ENCODE data around the gene TEKT1.

TEKT1 gene

DNA sequence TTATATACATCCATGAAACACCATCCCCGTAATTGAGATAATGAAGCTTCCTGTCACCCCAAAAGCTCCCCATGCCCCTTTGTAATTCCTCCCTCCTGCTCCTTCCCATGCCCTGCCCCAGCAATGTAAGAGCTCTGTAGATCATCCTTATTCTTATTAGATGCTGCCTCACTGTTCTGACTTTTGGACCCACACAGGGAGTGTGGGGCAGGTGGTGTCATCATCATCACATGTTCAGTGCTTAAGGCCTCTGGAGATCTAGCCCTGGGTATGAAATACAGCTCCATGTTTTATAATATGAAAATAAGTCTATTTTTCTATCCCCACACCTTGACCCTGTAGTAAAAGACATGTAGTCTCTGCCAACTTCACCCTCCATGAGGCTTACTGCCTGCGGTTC, 73.8 kb downstream of the TEKT1 start:
- DNase-seq (ENCODE audit: low spot score), result no peak

DNA sequence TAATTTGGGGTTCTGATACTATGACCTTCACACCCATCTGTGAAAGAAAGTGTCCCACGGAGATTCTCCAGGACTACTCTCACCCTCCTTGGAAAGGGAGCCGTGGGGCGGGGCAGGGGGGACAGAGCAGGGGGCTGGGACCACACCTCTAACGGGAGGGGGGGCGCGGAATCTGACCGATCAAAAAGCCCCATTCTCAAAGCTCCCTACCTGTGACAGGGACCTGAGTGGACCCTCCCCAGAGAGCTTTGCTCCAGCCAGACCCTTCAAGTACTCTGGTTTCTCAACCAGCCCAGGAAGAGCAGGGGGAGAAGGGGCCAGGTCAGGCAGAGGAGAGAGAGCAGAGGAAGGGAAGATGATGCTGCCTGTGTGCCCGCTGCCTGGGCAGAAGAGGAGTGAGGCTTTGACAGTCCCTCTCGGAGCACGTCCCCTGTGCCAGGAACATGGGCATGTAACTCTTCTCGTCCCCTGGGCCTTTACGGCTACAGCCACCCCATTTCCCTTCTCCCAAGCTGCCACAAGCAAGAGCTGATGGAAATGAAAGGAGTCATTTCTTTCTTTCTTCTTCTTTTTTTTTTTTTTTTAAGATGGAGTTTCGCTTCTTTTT, 75.0 kb downstream of the TEKT1 start:
- DNase-seq (ENCODE audit: low spot score), result no peak

DNA sequence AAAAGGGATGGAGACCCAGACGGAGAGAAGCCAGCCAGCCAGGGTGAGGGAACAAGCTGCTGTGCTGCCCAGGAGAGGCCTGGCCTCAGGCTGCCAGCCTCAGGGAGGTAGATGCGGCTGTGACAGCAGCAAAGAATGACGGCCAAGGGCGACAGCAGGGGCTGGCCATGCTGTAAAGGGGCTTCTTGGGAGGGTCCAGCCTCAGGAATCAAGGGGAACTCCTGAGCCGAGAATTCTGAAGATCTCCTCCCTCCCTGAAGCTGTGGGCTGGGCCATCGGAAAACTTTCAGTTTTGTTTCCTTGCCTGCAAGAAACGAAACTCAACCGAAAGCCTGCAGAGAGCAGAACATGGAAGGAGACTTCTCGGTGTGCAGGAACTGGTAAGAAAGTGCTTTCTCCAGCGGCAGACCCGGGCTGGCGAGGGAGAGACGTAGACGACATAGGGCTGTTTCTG, 75.8 kb downstream of the TEKT1 start, which contains the start of gene XAF1:
Gene XAF1 (plus strand): TSS at position 316 of the 454 bp plus-strand sequence. CDS start 33 bp downstream, at position 349.
- DNase-seq (ENCODE audit: low spot score), result peak; percentile 33

DNA sequence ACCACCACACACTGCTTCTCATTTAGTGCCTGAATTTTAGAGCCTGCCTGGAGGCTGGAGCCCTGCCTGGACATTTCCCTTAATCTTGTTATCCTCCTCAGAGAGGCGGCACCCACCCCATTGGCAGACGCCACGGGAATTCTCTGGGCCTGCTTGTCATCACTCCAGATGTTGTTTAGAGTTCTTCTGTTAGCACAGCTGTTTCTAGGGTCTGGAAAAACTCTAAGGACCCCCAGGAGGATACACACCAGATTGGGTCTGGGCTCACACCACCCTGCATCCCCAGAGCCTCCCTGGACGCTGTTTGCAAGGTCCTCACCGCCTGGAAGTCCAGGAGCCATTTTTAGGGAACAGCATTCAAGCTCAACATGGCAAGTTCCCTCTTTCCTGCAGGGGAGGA, 76.2 kb downstream of the TEKT1 start:
- no peak for DNase-seq (ENCODE audit: low spot score)

DNA sequence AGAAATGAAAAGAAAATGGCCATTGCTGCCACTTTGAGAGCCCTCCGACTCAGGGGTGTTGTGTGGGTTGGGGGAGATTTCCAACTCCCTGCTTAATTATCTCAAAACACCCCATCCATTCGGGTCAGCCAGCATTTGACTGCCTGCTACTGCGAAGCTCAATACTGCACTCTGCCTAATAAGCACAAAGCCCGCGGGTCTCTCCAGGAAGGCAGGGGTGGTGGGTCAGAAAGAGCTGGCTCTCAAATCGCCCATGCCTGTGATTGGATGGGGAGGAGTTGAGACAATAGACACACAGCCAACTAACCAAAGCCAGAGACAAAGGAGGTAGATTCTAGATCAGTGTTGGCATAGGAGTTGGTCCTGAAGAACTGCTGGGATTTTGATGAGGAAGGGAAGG, 78.0 kb downstream of the TEKT1 start:
- no peak for DNase-seq (ENCODE audit: low spot score)

DNA sequence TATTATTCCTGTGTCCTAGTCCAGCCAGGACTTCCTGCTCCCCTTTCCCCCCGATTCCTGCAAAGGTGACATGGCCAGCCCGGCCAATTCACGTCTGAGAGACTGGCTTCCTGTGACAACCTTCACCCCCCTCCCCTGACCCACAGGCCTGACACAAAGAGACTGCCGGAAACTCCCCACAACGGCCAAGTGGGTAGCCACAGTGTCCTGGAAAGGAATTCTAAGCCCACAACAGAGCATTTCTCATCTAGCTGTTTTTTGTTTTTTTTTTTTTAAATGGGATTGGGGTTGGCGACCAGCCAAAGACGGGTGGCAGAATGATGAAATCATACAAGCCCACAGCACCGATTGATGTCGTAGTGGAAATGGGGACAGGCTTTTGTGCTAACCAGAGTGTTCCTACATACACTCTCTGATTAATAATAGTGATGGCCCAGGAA, 78.5 kb downstream of the TEKT1 start:
- DNase-seq (ENCODE audit: low spot score), result peak; percentile 53

DNA sequence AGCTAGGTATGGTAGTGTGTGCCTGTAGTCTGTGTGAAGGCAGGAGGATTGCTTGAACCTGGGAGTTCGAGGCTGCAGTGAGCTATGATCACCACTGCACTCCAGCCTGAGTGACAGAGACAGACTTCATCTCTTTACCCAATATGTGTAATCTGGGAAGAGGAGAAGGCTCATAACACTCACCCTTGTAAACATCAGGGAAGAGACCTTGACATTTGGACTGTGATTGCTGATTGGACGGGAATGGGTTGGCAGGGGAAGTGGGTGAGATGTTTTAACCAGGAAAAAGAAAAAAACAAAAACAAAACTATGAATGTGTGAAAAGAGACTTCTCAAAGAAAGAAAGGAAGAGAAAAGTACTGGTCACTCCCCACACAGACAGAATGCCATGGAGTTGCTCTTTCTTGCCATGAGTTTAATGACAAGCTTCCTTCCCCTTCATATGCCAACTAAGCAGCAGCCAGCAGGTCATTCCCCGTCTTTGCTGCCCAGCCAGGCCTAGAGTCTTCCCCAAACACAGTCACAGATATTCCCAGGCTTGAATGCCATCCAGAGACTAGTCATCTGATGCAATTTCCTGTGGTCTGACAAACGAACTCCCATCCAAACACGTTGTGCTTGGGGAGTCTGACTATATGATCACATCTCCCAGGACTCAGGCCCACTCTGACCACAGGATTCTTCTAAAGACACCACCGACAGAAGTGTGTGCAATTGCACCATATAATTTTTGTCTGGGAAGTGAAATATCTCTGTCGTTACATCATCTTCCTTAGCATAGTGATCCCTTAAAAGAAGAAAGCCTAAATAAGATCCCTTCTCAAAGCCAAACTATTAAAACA, 79.2 kb downstream of the TEKT1 start:
- DNase-seq (ENCODE audit: low spot score), result peak; percentile 33

DNA sequence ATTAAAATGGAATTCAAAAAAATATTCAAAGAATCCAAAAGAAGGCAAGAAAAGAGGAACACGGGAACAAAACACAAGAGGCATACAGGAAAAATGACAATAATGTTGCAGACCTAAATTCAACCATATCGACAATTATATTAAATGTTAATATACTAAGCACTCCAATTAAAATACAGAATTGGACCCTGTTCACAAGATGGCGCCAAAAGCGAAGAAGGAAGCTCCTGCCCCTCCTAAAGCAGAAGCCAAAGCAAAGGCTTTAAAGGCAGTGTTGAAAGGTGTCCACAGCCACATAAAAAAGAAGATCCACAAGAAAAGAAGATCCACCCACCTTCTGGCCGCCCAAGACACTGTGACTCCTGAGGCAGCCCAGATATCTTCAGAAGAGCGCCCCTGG, 82.0 kb downstream of the TEKT1 start:
- DNase-seq (ENCODE audit: low spot score), result no peak

DNA sequence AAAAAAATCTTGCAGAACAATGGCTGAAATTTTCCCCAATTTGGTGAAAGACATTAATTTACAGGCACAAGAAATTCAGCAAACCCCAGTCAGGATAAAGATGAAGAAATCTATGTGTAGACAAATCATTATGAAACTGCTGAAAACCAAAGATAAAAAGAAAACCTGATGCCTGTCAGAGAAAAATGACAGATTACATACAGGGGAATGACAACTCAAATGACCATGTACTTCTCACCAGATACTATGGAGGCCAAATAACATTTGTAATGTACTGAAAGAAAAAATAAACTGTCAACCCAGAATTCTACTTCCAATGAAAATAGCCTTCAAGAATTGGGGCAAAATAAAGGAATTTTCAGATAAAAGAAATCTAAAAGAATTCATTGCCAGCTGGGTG, 82.9 kb downstream of the TEKT1 start:
- DNase-seq (ENCODE audit: low spot score), result no peak
